ENCODE results near the gene CROCC2.

The CROCC2 gene

GRCh38 chr2:240946654-240947053, 40.5 kb downstream of the CROCC2 start:
- H3K36me3 ChIP-seq (ENCODE audit: control insufficient read depth, low read length), result no peaks in the 10 kb centered on the region
- H4K20me1 ChIP-seq (ENCODE audit: control insufficient read depth, insufficient read depth, low read depth, low read length), result no peaks in the 10 kb centered on the region
- TF ChIP-seq EZH2phosphoT487 (IDR thresholded peaks at IDR 0.05; ENCODE audit: borderline replicate concordance, low read length), result no peak
- no peak for TF ChIP-seq CTCF (IDR thresholded peaks at IDR 0.05; ENCODE audit: low read depth, low read length, poor library complexity, severe bottlenecking)
- no peaks in the 10 kb centered on the region for H3K9me2 ChIP-seq (replicated peaks; ENCODE audit: control insufficient read depth, low read length)
- no peak overlapping the region for H3K4me2 ChIP-seq (ENCODE audit: low read length)
- H3F3A ChIP-seq (ENCODE audit: control insufficient read depth, insufficient read depth), result no peaks in the 10 kb centered on the region
- H3K27me3 ChIP-seq (ENCODE audit: control insufficient read depth, low read length), result peaks cover 4% of the 10 kb centered on the region; the same call in 1 of the 2 replicates
- H3K9me3 ChIP-seq (ENCODE audit: control insufficient read depth, insufficient read depth, low read length), result no peaks in the 10 kb centered on the region
- H3K4me1 ChIP-seq (ENCODE audit: control insufficient read depth, low read length), result no peaks in the 10 kb centered on the region
- H3K79me2 ChIP-seq (ENCODE audit: control insufficient read depth, low read length), result no peaks in the 10 kb centered on the region
- no peak overlapping the region for H3K27ac ChIP-seq (ENCODE audit: low read depth, low read length)
- no peak overlapping the region for H3K4me3 ChIP-seq (ENCODE audit: low read length)

- no peaks in the 10 kb centered on the region for H3K9me2 ChIP-seq (replicated peaks; ENCODE audit: control insufficient read depth, low read length)
- H3K79me2 ChIP-seq (ENCODE audit: control insufficient read depth, low read length), result no peaks in the 10 kb centered on the region
- H3F3A ChIP-seq (ENCODE audit: control insufficient read depth, insufficient read depth), result no peaks in the 10 kb centered on the region
- H3K36me3 ChIP-seq (ENCODE audit: control insufficient read depth, low read length), result no peaks in the 10 kb centered on the region
- H3K27ac ChIP-seq (ENCODE audit: low read depth, low read length), result no peak overlapping the region
- H3K4me1 ChIP-seq (ENCODE audit: control insufficient read depth, low read length), result no peaks in the 10 kb centered on the region
- TF ChIP-seq CTCF (IDR thresholded peaks at IDR 0.05; ENCODE audit: low read depth, low read length, poor library complexity, severe bottlenecking) (no peak), EZH2phosphoT487 (IDR thresholded peaks at IDR 0.05; ENCODE audit: borderline replicate concordance, low read length) (no peak)
- peaks cover 4% of the 10 kb centered on the region; the same call in 1 of the 2 replicates for H3K27me3 ChIP-seq (ENCODE audit: control insufficient read depth, low read length)
- no peaks in the 10 kb centered on the region for H3K9me3 ChIP-seq (ENCODE audit: control insufficient read depth, insufficient read depth, low read length)
- H3K4me2 ChIP-seq (ENCODE audit: low read length), result no peak overlapping the region
- H3K4me3 ChIP-seq (ENCODE audit: low read length), result no peak overlapping the region
- no peaks in the 10 kb centered on the region for H4K20me1 ChIP-seq (ENCODE audit: control insufficient read depth, insufficient read depth, low read depth, low read length)
Measured at GRCh38 chr2:240947176-240947575, 41.0 kb downstream of the CROCC2 start.

- H3K36me3 ChIP-seq (ENCODE audit: control insufficient read depth, low read length), result no peaks in the 10 kb centered on the region
- no peaks in the 10 kb centered on the region for H3F3A ChIP-seq (ENCODE audit: control insufficient read depth, insufficient read depth)
- H3K4me3 ChIP-seq (ENCODE audit: low read length), result no peak overlapping the region
- no peak overlapping the region for H3K4me2 ChIP-seq (ENCODE audit: low read length)
- TF ChIP-seq EZH2phosphoT487 (IDR thresholded peaks at IDR 0.05; ENCODE audit: borderline replicate concordance, low read length) (no peak), CTCF (IDR thresholded peaks at IDR 0.05; ENCODE audit: low read depth, low read length, poor library complexity, severe bottlenecking) (no peak)
- no peaks in the 10 kb centered on the region for H3K79me2 ChIP-seq (ENCODE audit: control insufficient read depth, low read length)
- no peaks in the 10 kb centered on the region for H3K9me3 ChIP-seq (ENCODE audit: control insufficient read depth, insufficient read depth, low read length)
- no peaks in the 10 kb centered on the region for H3K9me2 ChIP-seq (replicated peaks; ENCODE audit: control insufficient read depth, low read length)
- no peaks in the 10 kb centered on the region for H3K4me1 ChIP-seq (ENCODE audit: control insufficient read depth, low read length)
- no peak overlapping the region for H3K27ac ChIP-seq (ENCODE audit: low read depth, low read length)
- peaks cover 4% of the 10 kb centered on the region; the same call in 1 of the 2 replicates for H3K27me3 ChIP-seq (ENCODE audit: control insufficient read depth, low read length)
- H4K20me1 ChIP-seq (ENCODE audit: control insufficient read depth, insufficient read depth, low read depth, low read length), result no peaks in the 10 kb centered on the region
Measured at GRCh38 chr2:240947607-240948006, 41.5 kb downstream of the CROCC2 start.
